ENCODE results near the gene ADAM12.

GRCh38 chr10:126215746-126216631 is 172.3 kb downstream of the ADAM12 start:
- TF ChIP-seq BACH2 (CRISPR knock-in tag; IDR thresholded peaks at IDR 0.05; ENCODE audit: borderline replicate concordance) (no peak), ESRRG (CRISPR knock-in tag; IDR thresholded peaks at IDR 0.05) (no peak), PATZ1 (CRISPR knock-in tag; IDR thresholded peaks at IDR 0.05; ENCODE audit: borderline replicate concordance) (no peak), OSR1 (CRISPR knock-in tag; IDR thresholded peaks at IDR 0.05) (no peak), RARB (CRISPR knock-in tag; IDR thresholded peaks at IDR 0.05) (no peak)
